WTC11 (cell line): ENCODE data around the gene ASIC1. TPM values are rescaled to one million over a fixed set of nuclear protein-coding genes. Genes with fewer than 3 reads are reported as not detected.

ENCODE experiments used
- ATAC-seq: fragments of 200-7000 bp; cut with Tn5 transposase; 2 replicates; pipeline ENCODE4 v1.10.0; 2021; ENCODE audit warnings: mild to moderate bottlenecking, moderate library complexity
- CTCF ChIA-PET: fragments of 300-600 bp; sonication (Branson Sonifier 250); formaldehyde crosslinking; loops from one replicate; lab custom pipeline; 2021; ENCODE audit warnings: antibody characterized with exemption; lab: Charles Lee
- POLR2A ChIA-PET: fragments of 350-600 bp; sonication (Branson Sonifier 250); formaldehyde crosslinking; loops from one replicate; lab custom pipeline; 2021; ENCODE audit warnings: antibody characterized with exemption; lab: Charles Lee
- DNase-seq: peaks from one replicate; pipeline ENCODE4 v3.0.0; 2021; ENCODE audit warnings: low spot score
- H3K27ac Mint-ChIP-seq: 2 replicates; pipeline ENCODE4 v1.8.0; 2021; ENCODE audit warnings: mixed read lengths
- H3K27me3 Mint-ChIP-seq: 2 replicates; pipeline ENCODE4 v1.8.0; 2021; ENCODE audit warnings: low read depth, mild to moderate bottlenecking, moderate library complexity, mixed read lengths
- H3K36me3 Mint-ChIP-seq: 2 replicates; pipeline ENCODE4 v1.8.0; 2021; ENCODE audit warnings: mixed read lengths
- H3K4me1 Mint-ChIP-seq: 2 replicates; pipeline ENCODE4 v1.8.0; 2022; ENCODE audit warnings: mixed read lengths
- H3K4me3 Mint-ChIP-seq: 2 replicates; pipeline ENCODE4 v1.8.0; 2021; ENCODE audit warnings: mild to moderate bottlenecking, moderate library complexity, mixed read lengths
- H3K9me3 Mint-ChIP-seq: 2 replicates; pipeline ENCODE4 v1.8.0; 2021; ENCODE audit warnings: mixed read lengths
- CDX4 ChIP-seq: fragments of 250-450 bp; sonication (Bioruptor Pico); IDR thresholded peaks from 2 replicates; pipeline ENCODE4 v1.9.0; 2021; ENCODE audit warnings: moderate library complexity, mild to moderate bottlenecking, inconsistent platforms, borderline replicate concordance
- CTCF ChIP-seq: fragments of 200-600 bp; IDR thresholded peaks from 2 replicates; pipeline ENCODE4 v1.8.0; 2022; ENCODE audit warnings: antibody characterized with exemption
- ERG ChIP-seq: fragments of 250-450 bp; sonication (Bioruptor Pico); IDR thresholded peaks from 2 replicates; pipeline ENCODE4 v1.8.0; 2021; ENCODE audit warnings: mild to moderate bottlenecking
- ESRRA ChIP-seq: sonication (generic); formaldehyde crosslinking; IDR thresholded peaks from 2 replicates; pipeline ENCODE4 v1.8.1; 2022; ENCODE audit warnings: mild to moderate bottlenecking, missing genetic modification reagents, borderline replicate concordance
- ETV6 ChIP-seq: sonication (generic); formaldehyde crosslinking; IDR thresholded peaks from 2 replicates; pipeline ENCODE4 v1.8.1; 2022; ENCODE audit warnings: mild to moderate bottlenecking, missing genetic modification reagents
- FOXP1 ChIP-seq: sonication (generic); formaldehyde crosslinking; IDR thresholded peaks from 2 replicates; pipeline ENCODE4 v1.8.0; 2022; ENCODE audit warnings: missing genetic modification reagents, mild to moderate bottlenecking, moderate library complexity, borderline replicate concordance
- HMGA2 ChIP-seq: fragments of 250-450 bp; sonication (Bioruptor Pico); IDR thresholded peaks from 2 replicates; pipeline ENCODE4 v1.4.0; 2021; ENCODE audit warnings: mild to moderate bottlenecking, moderate library complexity
- HMGXB4 ChIP-seq: sonication (generic); formaldehyde crosslinking; IDR thresholded peaks from 2 replicates; pipeline ENCODE4 v1.8.1; 2023; ENCODE audit warnings: mild to moderate bottlenecking, moderate library complexity, missing genetic modification reagents
- KAT7 ChIP-seq: sonication (generic); formaldehyde crosslinking; IDR thresholded peaks from 2 replicates; pipeline ENCODE4 v1.8.1; 2023; ENCODE audit warnings: missing genetic modification reagents, mild to moderate bottlenecking, borderline replicate concordance
- MXD4 ChIP-seq: fragments of 250-450 bp; sonication (Bioruptor Pico); IDR thresholded peaks from 2 replicates; pipeline ENCODE4 v1.8.0; 2021; ENCODE audit warnings: mild to moderate bottlenecking, moderate library complexity, borderline replicate concordance
- NFATC4 ChIP-seq: fragments of 250-450 bp; sonication (Bioruptor Pico); IDR thresholded peaks from 2 replicates; pipeline ENCODE4 v1.9.0; 2021; ENCODE audit warnings: mild to moderate bottlenecking
- NFYB ChIP-seq: sonication (generic); formaldehyde crosslinking; conservative IDR thresholded peaks from 2 replicates; pipeline ENCODE4 v1.8.0; 2022; ENCODE audit warnings: low read depth, missing genetic modification reagents
- NR2C2 ChIP-seq: sonication (generic); formaldehyde crosslinking; IDR thresholded peaks from 2 replicates; pipeline ENCODE4 v1.8.0; 2022; ENCODE audit warnings: mild to moderate bottlenecking, missing genetic modification reagents
- RORB ChIP-seq: fragments of 250-450 bp; sonication (Bioruptor Pico); IDR thresholded peaks from 2 replicates; pipeline ENCODE4 v1.9.0; 2021; ENCODE audit warnings: mild to moderate bottlenecking
- TEAD4 ChIP-seq: sonication (generic); formaldehyde crosslinking; IDR thresholded peaks from 2 replicates; pipeline ENCODE4 v1.8.0; 2022; ENCODE audit warnings: mild to moderate bottlenecking, missing genetic modification reagents
- ZBTB21 ChIP-seq: sonication (generic); formaldehyde crosslinking; IDR thresholded peaks from 2 replicates; pipeline ENCODE4 v1.8.1; 2023; ENCODE audit warnings: mild to moderate bottlenecking, missing genetic modification reagents, borderline replicate concordance
- ZNF219 ChIP-seq: sonication (generic); formaldehyde crosslinking; IDR thresholded peaks from 2 replicates; pipeline ENCODE4 v1.8.0; 2023; ENCODE audit warnings: missing genetic modification reagents, mild to moderate bottlenecking, borderline replicate concordance
- ZNF281 ChIP-seq: sonication (generic); formaldehyde crosslinking; IDR thresholded peaks from 2 replicates; pipeline ENCODE4 v1.8.0; 2023; ENCODE audit warnings: mild to moderate bottlenecking, missing genetic modification reagents
- ZSCAN18 ChIP-seq: fragments of 250-450 bp; sonication (Bioruptor Pico); IDR thresholded peaks from 2 replicates; pipeline ENCODE4 v2.1.2; 2022; ENCODE audit warnings: mild to moderate bottlenecking, moderate library complexity
- total RNA-seq: library from RNA; stranded (reverse); gene quantifications from 3 replicates; pipeline ENCODE4 v1.2.3, GENCODE V29; 2021
- TF ChIP-seq, protein P1 (sequence below): sonication (generic); formaldehyde crosslinking; IDR thresholded peaks from 2 replicates; pipeline ENCODE4 v1.8.1; 2023; ENCODE audit warnings: mild to moderate bottlenecking, missing genetic modification reagents, moderate library complexity

ASIC1 gene
- total RNA-seq, 1 experiment from 2014 or later: 4.9 TPM

- ChIA-PET CTCF (interaction anchor here (1.0 to 3.8 kb wide), 11 partner anchors 12 to 241 kb away, joined by 4 to 25 read pairs (median 9); partner anchors contain the start of genes COX14, LIMA1 and SMARCD1), POLR2A (no interaction called here)
- H3K4me1 Mint-ChIP-seq: peaks cover 20% of the 10 kb centered on the region
- DNase-seq: no peak
- TF ChIP-seq TEAD4 (CRISPR knock-in tag) (no peak), HMGXB4 (CRISPR knock-in tag) (no peak), ZSCAN18 (CRISPR knock-in tag) (no peak), ESRRA (CRISPR knock-in tag) (no peak), HMGA2 (CRISPR knock-in tag) (no peak), NFYB (CRISPR knock-in tag) (no peak), RORB (CRISPR knock-in tag) (no peak), ERG (CRISPR knock-in tag) (no peak)
- TF ChIP-seq, protein P1, sequence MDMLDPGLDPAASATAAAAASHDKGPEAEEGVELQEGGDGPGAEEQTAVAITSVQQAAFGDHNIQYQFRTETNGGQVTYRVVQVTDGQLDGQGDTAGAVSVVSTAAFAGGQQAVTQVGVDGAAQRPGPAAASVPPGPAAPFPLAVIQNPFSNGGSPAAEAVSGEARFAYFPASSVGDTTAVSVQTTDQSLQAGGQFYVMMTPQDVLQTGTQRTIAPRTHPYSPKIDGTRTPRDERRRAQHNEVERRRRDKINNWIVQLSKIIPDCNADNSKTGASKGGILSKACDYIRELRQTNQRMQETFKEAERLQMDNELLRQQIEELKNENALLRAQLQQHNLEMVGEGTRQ (CRISPR knock-in tag): no peak
- no peak overlapping the region for H3K4me3 Mint-ChIP-seq
- ATAC-seq: no peak
- H3K9me3 Mint-ChIP-seq: no peaks in the 10 kb centered on the region
- no peaks in the 10 kb centered on the region for H3K27me3 Mint-ChIP-seq
- no peak overlapping the region for H3K27ac Mint-ChIP-seq
- no peaks in the 10 kb centered on the region for H3K36me3 Mint-ChIP-seq
Observed at GRCh38 chr12:50073712-50074111, 16.3 kb downstream of the ASIC1 start.

DNA sequence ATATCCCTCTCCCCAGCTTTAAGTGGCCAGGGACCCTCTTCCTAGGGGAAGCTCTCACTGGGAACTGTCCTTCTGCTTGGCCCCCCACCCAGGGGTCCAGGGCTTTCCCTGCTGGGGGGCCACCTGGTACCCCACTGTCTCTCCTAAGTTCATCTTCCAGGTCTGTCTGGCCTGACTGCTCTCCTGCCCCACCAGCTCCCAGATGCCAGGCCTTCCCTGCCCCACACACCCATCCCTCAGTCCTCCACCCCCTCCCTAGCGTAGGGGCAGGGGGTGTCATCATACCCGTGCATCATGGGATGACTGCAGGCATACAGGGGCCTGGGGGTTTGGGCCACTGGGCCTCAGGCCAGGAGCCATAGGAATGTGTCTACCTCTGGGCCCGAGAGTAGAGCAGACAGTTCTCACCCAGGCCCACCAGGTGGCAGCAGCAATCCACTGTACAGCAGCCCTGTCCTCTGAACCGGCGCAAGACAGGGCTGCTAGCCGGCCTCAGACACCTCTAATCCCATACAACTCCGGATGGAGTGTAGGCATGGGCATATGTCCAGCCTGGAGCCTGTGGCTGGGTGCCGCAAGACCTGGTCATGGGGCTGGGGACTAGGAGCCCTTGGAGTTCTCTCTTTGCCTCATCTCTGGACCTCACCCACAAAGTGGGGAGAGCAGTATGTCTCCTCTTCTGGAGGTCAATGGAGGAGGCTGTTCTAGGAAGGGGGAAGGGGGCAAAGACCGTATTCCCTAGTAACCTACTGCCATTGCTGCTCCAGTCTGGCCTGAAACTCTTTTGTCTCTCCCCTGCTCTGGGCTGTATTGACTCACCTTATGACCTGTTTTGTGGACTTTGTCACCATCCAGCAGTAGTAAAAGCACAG is 17.8 kb downstream of the ASIC1 start:
- ATAC-seq (peak; percentile 93), DNase-seq (peak; percentile 93)
- Mint-ChIP-seq H3K4me1 (peaks cover 18% of the 10 kb centered on the region), H3K9me3 (no peaks in the 10 kb centered on the region), H3K36me3 (no peaks in the 10 kb centered on the region), H3K4me3 (no peak overlapping the region), H3K27ac (peak overlapping the region; percentile 72; the same call in 1 of the 2 replicates), H3K27me3 (peaks cover 8% of the 10 kb centered on the region)
- ChIA-PET POLR2A (interaction anchor here (0.7 kb wide), 1 partner anchor 247 kb away, joined by 3 read pairs; the partner anchor contains the start of gene NCKAP5L), CTCF (interaction anchor here (0.9 to 3.8 kb wide), 12 partner anchors 10 to 239 kb away, joined by 4 to 25 read pairs (median 9); partner anchors contain the start of genes COX14, LIMA1 and SMARCD1)
- TF ChIP-seq ESRRA (CRISPR knock-in tag): no peak
- TF ChIP-seq CTCF: peak; percentile 84

GRCh38 chr12:50075808-50076170 is 18.4 kb downstream of the ASIC1 start:
- CTCF ChIA-PET: interaction anchor here (1.2 to 3.8 kb wide), 6 partner anchors 9 to 239 kb away, joined by 4 to 25 read pairs (median 8); partner anchors contain the start of gene COX14
- TF ChIP-seq ZNF281 (CRISPR knock-in tag) (no peak), NFATC4 (CRISPR knock-in tag) (no peak), ETV6 (CRISPR knock-in tag) (no peak), KAT7 (no peak), NR2C2 (CRISPR knock-in tag) (no peak), ZNF219 (CRISPR knock-in tag) (no peak), CDX4 (CRISPR knock-in tag) (no peak), MXD4 (no peak), FOXP1 (CRISPR knock-in tag) (no peak), ZBTB21 (CRISPR knock-in tag) (no peak)

More at GRCh38 chr12:50075808-50076170, 18.4 kb downstream of the ASIC1 start:
- Mint-ChIP-seq H3K36me3 (no peaks in the 10 kb centered on the region), H3K27me3 (peaks cover 14% of the 10 kb centered on the region), H3K4me3 (no peak overlapping the region), H3K4me1 (peaks cover 16% of the 10 kb centered on the region), H3K9me3 (no peaks in the 10 kb centered on the region), H3K27ac (no peak overlapping the region)
- ATAC-seq (no peak), DNase-seq (no peak)
- POLR2A ChIA-PET: no interaction called here
